CD4-positive, alpha-beta T cell (primary cell): ENCODE data around the gene NOP16. TPM values are rescaled to one million over a fixed set of nuclear protein-coding genes. Genes with fewer than 3 reads are reported as not detected.

Experiments used
- ATAC-seq: fragments of 200-7000 bp; cut with Tn5 transposase; one replicate; pipeline ENCODE4 v1.10.0; 2022; ENCODE audit warnings: mild to moderate bottlenecking; ENCODE audit not compliant: poor library complexity
- CTCF ChIA-PET: fragments of 350-600 bp; sonication (Branson Sonifier 250); formaldehyde crosslinking; loops from one replicate; lab custom pipeline; 2021; ENCODE audit warnings: antibody characterized with exemption, inconsistent platforms; lab: Charles Lee
- POLR2A ChIA-PET: fragments of 350-600 bp; sonication (Branson Sonifier 250); formaldehyde crosslinking; loops from one replicate; lab custom pipeline; 2021; ENCODE audit warnings: antibody characterized with exemption, inconsistent platforms; lab: Charles Lee
- DNase-seq, 14 experiments: peaks; one replicate each; pipeline ENCODE4 v3.0.0-alpha.2; 2013 to 2020; ENCODE audit warnings: mixed read lengths in 2 of 14
- H3K27ac ChIP-seq, 2 donors: one replicate each; pipeline versions ENCODE4 v1.5.1 to v1.7.0; 2013; ENCODE audit warnings: low read length in 2 of 2, low read depth in 1 of 2, mild to moderate bottlenecking in 1 of 2
- H3K27me3 ChIP-seq, 2 experiments: 1 replicate in 1 of 2; 2 replicates in 1 of 2; pipeline versions ENCODE4 v1.6.1 to v1.7.0; 2013; ENCODE audit warnings: low read length in 2 of 2, control low read depth in 1 of 2, mild to moderate bottlenecking in 1 of 2, moderate library complexity in 1 of 2; ENCODE audit not compliant: insufficient read depth in 2 of 2, control insufficient read depth in 1 of 2
- H3K36me3 ChIP-seq: one replicate; pipeline ENCODE4 v1.6.1; 2013; ENCODE audit warnings: low read length, control low read depth; ENCODE audit not compliant: insufficient read depth
- H3K4me1 ChIP-seq: one replicate; pipeline ENCODE4 v1.6.1; 2013; ENCODE audit warnings: low read length, control low read depth; ENCODE audit not compliant: insufficient read depth
- H3K4me3 ChIP-seq: one replicate; pipeline ENCODE4 v1.5.1; 2013; ENCODE audit warnings: mild to moderate bottlenecking, low read length, moderate library complexity
- H3K9me3 ChIP-seq, 2 experiments: 1 replicate in 1 of 2; 2 replicates in 1 of 2; pipeline versions ENCODE4 v1.6.1 to v1.7.0; 2013; ENCODE audit warnings: low read length in 2 of 2, mild to moderate bottlenecking in 2 of 2, control low read depth in 1 of 2, moderate library complexity in 1 of 2; ENCODE audit not compliant: control insufficient read depth in 1 of 2, insufficient read depth in 1 of 2
- H3K27ac Mint-ChIP-seq: one replicate; pipeline ENCODE4 v1.8.0; 2020; ENCODE audit warnings: mixed read lengths
- H3K27me3 Mint-ChIP-seq: one replicate; pipeline ENCODE4 v1.8.0; 2021; ENCODE audit warnings: mixed read lengths
- H3K36me3 Mint-ChIP-seq: one replicate; pipeline ENCODE4 v1.8.0; 2021; ENCODE audit warnings: low read depth, mixed read lengths
- H3K4me1 Mint-ChIP-seq: one replicate; pipeline ENCODE4 v1.8.0; 2021; ENCODE audit warnings: low read depth, mixed read lengths
- H3K4me3 Mint-ChIP-seq: one replicate; pipeline ENCODE4 v1.8.0; 2020; ENCODE audit warnings: mild to moderate bottlenecking, mixed read lengths
- H3K9me3 Mint-ChIP-seq: one replicate; pipeline ENCODE4 v1.8.0; 2020; ENCODE audit warnings: mixed read lengths
- CTCF ChIP-seq: fragments of 200-600 bp; IDR thresholded peaks from one replicate; pipeline ENCODE4 v1.8.0; 2022; ENCODE audit warnings: antibody characterized with exemption, mild to moderate bottlenecking
- intact Hi-C, 2 experiments: fragments of 100-400 bp; cut with DNase I in 1 of 2; cut with micrococcal nuclease in 1 of 2; formaldehyde crosslinking; loops; one replicate each; pipeline versions ENCODE4 v1.15.1 to v1.9.0; 2023 to 2025; cut with DNase I, micrococcal nuclease
- total RNA-seq, 174 experiments: library from RNA in 2 of 174; stranded (reverse) in 2 of 174; gene quantifications; one replicate each; pipeline ENCODE4 v1.2.3 and lab custom pipeline; 2021 to 2026

The NOP16 gene
- total RNA-seq, 2 experiments from 2014 or later: 12.0 to 14.5 TPM

- DNase-seq (no peak), ATAC-seq (no peak)
- ChIA-PET POLR2A (no interaction called here), CTCF (interaction anchor here (1.0 kb wide), 1 partner anchor 26 kb away, joined by 4 read pairs; no protein-coding TSS in a partner anchor)
- Mint-ChIP-seq H3K27ac (no peak overlapping the region), H3K4me1 (peaks cover 9% of the 10 kb centered on the region), H3K9me3 (no peaks in the 10 kb centered on the region), H3K4me3 (no peak overlapping the region), H3K27me3 (peaks cover 5% of the 10 kb centered on the region), H3K36me3 (no peaks in the 10 kb centered on the region)
- Histone ChIP-seq H3K27me3 (no peaks in the 10 kb centered on the region), H3K4me1 (peaks cover 8% of the 10 kb centered on the region), H3K4me3 (no peak overlapping the region), H3K36me3 (no peaks in the 10 kb centered on the region), H3K27ac (no peak overlapping the region), H3K9me3 (peaks cover 0 to 3% of the 10 kb centered on the region in 2 experiments)
- intact Hi-C loops: no loop called here
- TF ChIP-seq CTCF: no peak
These were observed 32.7 kb upstream of the NOP16 start for GRCh38 chr5:176420972-176421544.

DNA sequence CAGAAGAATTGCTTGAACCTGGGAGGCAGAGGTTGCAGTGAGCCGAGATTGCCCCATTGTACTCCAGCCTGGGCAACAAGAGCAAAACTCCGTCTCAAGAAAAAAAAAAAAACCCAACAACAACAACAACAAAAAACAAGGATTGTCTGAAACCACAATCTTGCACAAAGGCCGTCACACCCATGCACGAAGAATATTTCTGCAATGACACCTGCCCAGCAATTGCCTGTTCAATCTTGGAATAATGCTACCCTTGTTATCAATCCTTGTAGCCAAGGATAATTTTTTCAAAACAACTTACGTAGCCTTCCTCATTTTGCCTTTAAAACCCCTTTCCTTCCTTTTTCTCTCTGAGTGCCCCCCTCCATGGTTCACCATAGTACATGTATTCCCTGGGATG lies 31.7 kb upstream of the NOP16 start:
- Histone ChIP-seq H3K27me3 (no peaks in the 10 kb centered on the region), H3K4me3 (no peak overlapping the region), H3K36me3 (no peaks in the 10 kb centered on the region), H3K27ac (no peak overlapping the region), H3K9me3 (no peaks in the 10 kb centered on the region), H3K4me1 (peaks cover 17% of the 10 kb centered on the region)
- DNase-seq (no peak), ATAC-seq (no peak)
- Mint-ChIP-seq H3K4me1 (peaks cover 15% of the 10 kb centered on the region), H3K27ac (no peak overlapping the region), H3K9me3 (no peaks in the 10 kb centered on the region), H3K36me3 (no peaks in the 10 kb centered on the region), H3K4me3 (no peak overlapping the region), H3K27me3 (peaks cover 5% of the 10 kb centered on the region)
- POLR2A ChIA-PET: no interaction called here
- intact Hi-C loops: no loop called here
- CTCF ChIA-PET: no interaction called here
- no peak for TF ChIP-seq CTCF

- H3K4me1 ChIP-seq: peaks cover 32% of the 10 kb centered on the region
- ATAC-seq (no peak), DNase-seq (no peak)
- H3K27ac ChIP-seq: no peak overlapping the region
- Mint-ChIP-seq H3K27me3 (peaks cover 5% of the 10 kb centered on the region), H3K4me1 (peaks cover 30% of the 10 kb centered on the region), H3K4me3 (no peak overlapping the region), H3K9me3 (no peaks in the 10 kb centered on the region), H3K27ac (no peak overlapping the region), H3K36me3 (peaks cover 6% of the 10 kb centered on the region)
- H3K27me3 ChIP-seq: no peaks in the 10 kb centered on the region
- TF ChIP-seq CTCF: no peak
- ChIA-PET CTCF (interaction anchor here (1.0 kb wide), 1 partner anchor 179 kb away, joined by 3 read pairs; no protein-coding TSS in a partner anchor), POLR2A (interaction anchor here (1.4 to 3.6 kb wide), 3 partner anchors 29 to 119 kb away, joined by 4 to 40 read pairs (median 21); partner anchors contain the start of genes FAF2 and RNF44)
- H3K4me3 ChIP-seq: no peak overlapping the region
- no peaks in the 10 kb centered on the region for H3K9me3 ChIP-seq
- no peaks in the 10 kb centered on the region for H3K36me3 ChIP-seq
- intact Hi-C loops: loop anchor here (5.0 kb wide), 2 partner anchors 119 to 239 kb away; partner anchors contain the start of gene RNF44 (in 1 of the 2)
These were observed 29.9 kb upstream of the NOP16 start for GRCh38 chr5:176418251-176418650.
